NCI-H2196 (cell line): ENCODE results near the gene HPGD.
"Not testable (repeated sequence)": the region's sequence is repeated elsewhere in the genome, so short reads cannot be mapped to it uniquely, and the experiment has no call there.

Experiments
- DNase-seq: peaks from one replicate; lab custom pipeline; 2025; ENCODE audit not compliant: unreplicated experiment; lab: John Stamatoyannopoulos, UW

Gene HPGD

DNA sequence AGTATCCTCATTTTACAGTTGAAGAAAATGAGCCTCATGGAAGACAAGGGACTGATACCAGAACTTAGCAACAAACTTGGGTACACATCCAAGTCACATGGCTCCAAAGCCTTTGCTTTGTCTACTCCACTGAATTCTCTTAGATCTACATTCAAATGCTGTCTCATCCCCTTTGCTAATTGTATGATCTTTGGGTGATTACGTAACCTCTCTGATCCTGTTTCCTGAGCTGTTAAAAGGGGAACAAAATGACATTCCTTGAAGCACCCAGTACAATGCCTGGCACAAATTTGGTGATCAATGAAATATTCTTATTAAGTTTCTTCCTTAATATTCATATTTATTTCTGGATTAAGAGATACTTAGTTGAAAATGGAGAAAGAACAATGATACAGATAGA lies 5.9 kb upstream of the HPGD start:
- no peak for DNase-seq

- DNase-seq = no peak
Observed at GRCh38 chr4:174526731-174527130, 4.4 kb upstream of the HPGD start.

DNA sequence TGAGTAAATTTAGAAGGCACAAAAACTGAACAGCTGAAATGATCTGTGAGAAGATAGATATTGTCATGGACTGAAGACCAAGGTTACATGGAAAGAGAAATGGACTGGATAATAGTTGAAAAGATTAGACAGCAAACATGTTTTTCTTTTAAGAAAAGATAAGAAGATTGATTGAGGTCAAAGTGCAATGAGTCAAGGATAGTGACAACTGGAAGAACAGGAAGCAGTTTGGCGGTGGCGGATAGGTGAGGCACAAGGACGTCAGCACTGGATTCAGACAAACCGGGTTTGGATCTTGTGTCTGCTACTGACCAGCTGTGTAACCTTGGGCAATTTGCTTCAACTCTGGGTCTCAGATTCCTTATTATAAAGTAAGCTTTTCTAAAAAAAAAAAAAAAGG lies 2.0 kb upstream of the HPGD start:
- DNase-seq = no peak

- no peak for DNase-seq
Observed at GRCh38 chr4:174523025-174523693, 871 bp upstream of the HPGD start.

DNA sequence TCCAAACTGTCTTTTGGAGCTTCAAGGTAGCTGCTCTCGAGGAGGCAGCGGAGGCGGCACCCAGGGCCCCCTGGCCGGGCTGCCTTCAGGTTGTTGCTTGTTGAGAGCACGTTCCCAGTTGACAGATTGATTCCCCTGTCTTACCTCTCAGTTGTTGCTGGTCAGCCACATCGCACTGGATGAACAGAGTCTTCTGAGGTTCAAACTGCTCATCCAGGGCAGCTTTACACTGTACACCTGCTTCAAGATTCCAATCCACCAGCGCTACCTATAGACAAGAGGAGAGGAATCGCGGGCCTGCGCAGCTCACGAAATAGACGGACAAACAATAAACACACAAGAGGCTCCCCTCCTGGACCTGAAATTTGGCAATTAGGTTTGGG lies 497 bp downstream of the HPGD start:
- DNase-seq = no peak

GRCh38 chr4:174520660-174521059 lies 1.6 kb downstream of the HPGD start:
- no peak for DNase-seq

DNA sequence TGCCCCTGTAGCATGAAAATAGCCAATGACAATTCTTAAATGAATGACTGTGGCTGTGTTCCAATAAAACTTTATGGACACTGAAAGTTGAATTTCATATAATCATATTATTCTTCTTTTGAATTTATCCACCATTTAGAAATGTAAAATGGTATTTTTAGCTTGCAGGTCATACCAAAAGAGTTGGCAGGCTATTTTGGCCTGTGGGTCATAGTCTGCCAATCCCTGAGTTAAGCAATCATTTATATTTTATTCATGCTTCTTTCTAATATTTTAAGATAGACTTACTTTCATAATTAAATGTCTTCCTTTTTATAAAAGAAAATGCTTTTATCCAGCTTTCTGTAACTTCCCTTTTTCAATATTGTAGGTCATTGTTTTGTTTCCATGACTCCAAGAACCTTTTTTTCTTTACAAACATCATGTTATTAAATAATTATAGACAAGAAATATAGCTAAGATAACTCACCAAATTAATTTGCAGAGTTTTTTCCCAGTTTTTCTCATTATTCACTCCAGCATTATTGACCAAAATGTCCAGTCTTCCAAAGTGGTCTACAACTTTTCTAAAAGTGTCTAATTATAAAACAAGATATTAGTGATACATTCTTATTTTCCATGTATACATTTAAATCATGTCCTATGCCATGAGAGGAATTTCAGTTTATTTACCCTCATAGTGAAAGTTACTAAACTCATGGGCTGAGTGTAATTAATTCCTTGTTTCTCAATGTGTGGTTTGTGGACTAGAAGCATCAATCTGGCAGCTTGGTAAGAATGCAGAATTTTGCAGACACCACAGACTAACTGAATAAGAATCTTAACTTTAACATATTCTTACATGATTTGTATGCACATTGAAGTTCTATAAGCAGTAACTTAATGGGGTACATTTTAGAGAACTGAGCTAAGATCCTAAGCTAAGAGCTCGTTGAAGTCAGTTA lies 4.5 kb downstream of the HPGD start:
- no peak for DNase-seq

DNA sequence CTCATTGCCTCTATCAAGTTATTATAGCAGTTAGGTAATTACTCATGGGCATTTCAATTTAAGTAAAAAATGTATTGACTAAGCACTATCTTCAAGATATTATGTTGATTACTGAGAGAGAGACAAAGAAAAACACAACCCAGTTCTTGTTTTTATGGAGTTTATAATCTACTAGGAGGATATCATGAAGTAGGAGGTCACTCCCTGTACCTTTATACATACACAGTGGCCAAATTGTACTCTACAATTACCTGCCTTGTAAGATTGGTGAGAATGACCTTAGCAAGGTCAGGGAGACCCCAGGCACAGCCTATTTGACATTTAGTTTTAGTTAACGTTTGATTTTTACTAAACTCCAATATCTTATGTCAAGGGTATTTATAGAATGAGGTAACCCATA lies 5.5 kb downstream of the HPGD start:
- no peak for DNase-seq

DNA sequence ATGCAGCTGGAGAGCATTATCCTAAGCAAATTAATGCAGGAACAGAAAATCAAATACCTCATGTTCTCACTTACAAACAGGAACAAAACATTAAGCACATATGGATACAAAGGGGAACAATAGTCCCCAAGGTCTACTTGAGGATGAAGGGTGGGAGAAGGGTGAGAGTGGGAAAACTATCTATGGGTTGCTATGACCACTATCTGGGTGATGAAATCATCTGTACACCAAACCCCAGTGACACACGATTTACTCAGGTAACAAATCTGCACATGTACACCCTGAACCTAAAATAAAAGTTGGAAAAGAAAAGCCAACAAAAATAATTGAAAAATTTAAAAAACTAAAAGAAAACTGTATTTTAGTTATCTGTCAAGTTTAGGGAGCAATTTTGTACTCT lies 5.9 kb downstream of the HPGD start:
- no peak for DNase-seq

- DNase-seq = no peak
Observed at GRCh38 chr4:174512745-174513144, 9.5 kb downstream of the HPGD start.

DNA sequence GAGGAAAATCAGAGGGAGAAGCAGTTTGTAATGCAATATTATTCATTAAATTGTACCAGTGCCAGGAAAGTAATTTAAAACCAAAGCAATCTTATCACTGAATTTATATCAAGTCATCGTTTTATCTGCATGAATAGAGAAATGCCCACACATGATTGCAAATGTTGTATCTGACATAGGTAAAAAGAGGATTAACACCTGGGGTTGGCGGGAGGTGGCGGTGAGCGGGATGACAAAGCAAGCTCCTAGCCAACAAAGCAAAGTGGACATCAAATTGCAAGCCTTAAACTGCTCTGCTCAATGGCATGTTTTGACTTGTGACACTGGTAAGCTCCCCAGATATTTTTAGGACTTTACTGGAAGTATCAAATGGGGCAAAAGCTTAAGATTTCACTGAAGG lies 16.4 kb downstream of the HPGD start:
- DNase-seq = no peak

GRCh38 chr4:174505007-174505406 lies 17.3 kb downstream of the HPGD start:
- DNase-seq = no peak

GRCh38 chr4:174503079-174503715 lies 19.1 kb downstream of the HPGD start:
- no peak for DNase-seq

- DNase-seq = no peak
Observed at GRCh38 chr4:174496631-174497432, 25.5 kb downstream of the HPGD start.

GRCh38 chr4:174495626-174496025 lies 26.7 kb downstream of the HPGD start:
- DNase-seq = no peak

DNA sequence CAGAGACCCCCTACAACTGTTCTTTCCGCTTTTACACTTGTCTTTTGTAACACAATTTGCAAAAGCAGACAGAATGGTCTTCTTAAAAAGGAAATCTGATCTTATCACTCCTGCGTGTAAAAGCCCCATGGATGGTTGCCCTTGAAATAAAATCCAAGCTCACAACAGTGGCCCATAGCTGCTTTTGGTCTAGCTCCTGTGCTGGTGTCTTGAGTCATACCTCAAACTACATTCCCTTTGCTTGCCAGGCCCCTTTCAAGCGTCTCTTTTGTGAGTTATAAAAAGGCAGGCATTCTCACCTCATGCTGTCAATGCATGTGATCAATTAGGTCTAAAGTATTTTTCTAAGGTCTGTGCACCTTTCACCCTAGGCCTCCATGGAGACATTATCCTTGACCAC lies 27.6 kb downstream of the HPGD start:
- no peak for DNase-seq

DNA sequence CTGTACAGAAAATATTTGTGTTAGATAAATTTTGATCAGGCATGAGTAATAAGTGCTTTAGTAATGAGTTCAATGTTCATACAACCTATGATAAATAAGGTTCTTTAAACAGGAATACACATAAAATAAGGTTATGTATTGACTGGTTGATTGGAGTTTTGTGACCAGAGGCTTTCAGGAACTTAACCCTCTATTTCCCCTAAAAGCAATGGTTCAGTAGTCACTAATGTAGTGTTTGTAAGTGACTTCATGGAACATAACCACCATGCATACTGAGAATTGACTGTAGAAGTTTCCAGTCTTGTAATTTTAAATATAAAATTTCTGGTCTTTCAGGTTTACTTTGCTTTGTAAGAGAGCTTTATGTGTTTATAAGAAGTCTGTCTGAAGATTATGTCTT lies 28.1 kb downstream of the HPGD start:
- no peak for DNase-seq

DNA sequence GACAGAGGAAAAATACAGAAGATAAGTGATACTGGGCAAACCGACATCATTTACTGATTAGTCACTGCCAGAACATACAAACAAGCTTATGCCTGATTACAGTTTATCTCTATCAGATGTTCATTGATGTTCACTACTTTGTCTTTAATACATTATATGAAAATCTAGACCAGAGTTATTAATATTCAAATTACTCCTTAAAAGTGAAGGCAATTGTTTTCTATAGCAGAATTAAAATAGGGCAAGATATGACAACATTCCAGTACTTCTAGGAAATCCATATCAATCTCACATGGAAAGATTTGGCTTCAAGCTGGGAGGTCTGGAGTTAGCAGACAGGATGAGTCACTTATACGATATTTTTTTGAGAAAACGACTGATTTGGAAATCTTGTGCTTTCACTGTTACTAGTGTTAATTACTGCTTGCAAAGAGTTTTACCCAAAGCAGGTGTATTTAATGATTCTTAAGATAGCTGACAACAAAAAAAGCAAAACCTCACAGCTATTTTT lies 31.8 kb downstream of the HPGD start:
- no peak for DNase-seq

DNA sequence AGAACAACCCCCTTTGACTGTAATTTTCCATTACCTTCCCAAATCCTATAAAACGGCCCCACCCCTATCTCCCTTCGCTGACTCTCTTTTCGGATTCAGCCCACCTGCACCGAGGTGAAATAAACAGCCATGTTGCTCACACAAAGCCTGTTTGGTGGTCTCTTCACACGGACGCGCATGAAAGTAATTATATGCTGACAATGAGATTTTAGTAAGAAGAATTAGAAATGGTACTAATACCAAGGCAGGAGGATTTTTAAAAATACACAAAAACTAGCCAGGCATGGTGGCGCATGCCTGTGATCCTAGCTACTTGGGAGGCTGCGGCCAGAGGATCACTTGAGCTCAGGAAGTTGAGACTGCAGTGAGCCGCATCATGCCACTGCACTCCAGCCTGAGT lies 33.9 kb downstream of the HPGD start:
- DNase-seq = not testable (repeated sequence)

DNA sequence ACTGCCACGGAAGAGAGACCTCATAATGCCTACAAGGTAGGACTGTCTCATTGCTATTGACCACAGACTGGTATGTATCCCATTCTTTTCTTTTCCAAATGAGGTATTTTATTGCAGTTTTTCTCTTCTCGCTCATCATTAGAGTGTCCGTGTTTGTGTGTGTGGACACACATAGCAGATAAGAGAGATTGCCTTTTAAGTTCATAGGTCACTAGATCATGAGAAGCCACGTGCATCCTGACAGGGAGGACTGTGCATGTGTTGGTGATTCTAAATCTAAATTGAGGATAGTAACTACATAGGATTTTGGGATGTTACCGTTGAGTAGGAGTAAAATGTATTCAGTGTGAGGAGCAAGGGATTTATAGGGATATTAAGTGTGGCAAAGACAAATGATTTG lies 37.3 kb downstream of the HPGD start:
- DNase-seq = no peak

DNA sequence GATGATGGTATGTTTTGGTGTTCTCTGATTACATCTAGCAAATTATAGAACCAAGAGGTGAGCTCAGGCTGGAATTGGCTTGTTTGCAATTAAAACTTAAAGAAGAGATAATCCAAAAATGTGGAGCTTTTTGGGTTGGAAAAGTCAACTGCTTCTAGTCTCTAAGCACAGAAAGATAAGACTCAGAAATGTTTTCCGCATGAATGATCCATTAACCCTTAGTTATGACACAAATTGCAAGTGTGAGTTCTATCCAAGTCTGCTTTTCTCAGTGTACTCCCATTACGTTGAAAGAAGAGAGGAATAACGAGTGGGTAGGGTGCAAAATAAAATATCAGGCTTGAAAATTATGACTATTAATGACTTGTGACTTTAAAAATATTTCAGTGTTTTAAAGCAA lies 38.5 kb downstream of the HPGD start:
- DNase-seq = no peak
